Right atrium auricular region (tissue), 2 donors: ENCODE data around the gene TGM2. TPM values are rescaled to one million over a fixed set of nuclear protein-coding genes. Genes with fewer than 3 reads are reported as not detected.

ENCODE experiments used
- DNase-seq: peaks from one replicate; pipeline ENCODE4 v3.0.0-alpha.2; 2019; ENCODE audit warnings: low spot score
- H3K27ac ChIP-seq, 2 donors: fragments of 200-600 bp; sonication (generic); 1 replicate in 1 of 2; 2 replicates in 1 of 2; pipeline ENCODE4 v1.5.1; 2016 to 2019
- H3K27me3 ChIP-seq, 2 donors: fragments of 200-600 bp; sonication (generic); one replicate each; pipeline versions ENCODE4 v1.5.1 to v1.6.0; 2017 to 2019
- H3K36me3 ChIP-seq: fragments of 200-600 bp; sonication (generic); one replicate; pipeline ENCODE4 v1.5.1; 2016
- H3K4me1 ChIP-seq, 2 donors: fragments of 200-600 bp; sonication (generic); one replicate each; pipeline versions ENCODE4 v1.5.1 to v1.6.0; 2017 to 2019
- H3K4me3 ChIP-seq, 2 donors: fragments of 200-600 bp; sonication (generic); 1 replicate in 1 of 2; 2 replicates in 1 of 2; pipeline ENCODE4 v1.5.1; 2017 to 2019; ENCODE audit warnings: mild to moderate bottlenecking in 1 of 2, moderate library complexity in 1 of 2
- H3K9me3 ChIP-seq, 2 donors: fragments of 200-600 bp; sonication (generic); one replicate each; pipeline ENCODE4 v1.5.1; 2019
- CTCF ChIP-seq, 2 donors: fragments of 200-600 bp; sonication (generic); IDR thresholded peaks; one replicate each; pipeline ENCODE4 v1.5.1; 2019; ENCODE audit warnings: antibody characterized with exemption in 2 of 2
- total RNA-seq, 2 donors: library from RNA; depleted of rRNA; stranded (reverse); fragments of >200 nt; gene quantifications; one replicate each; pipeline ENCODE4 v1.1.0, GENCODE V29; 2016

Gene TGM2
- total RNA-seq, 2 donors from 2014 or later: 680 to 1,303 TPM

DNA sequence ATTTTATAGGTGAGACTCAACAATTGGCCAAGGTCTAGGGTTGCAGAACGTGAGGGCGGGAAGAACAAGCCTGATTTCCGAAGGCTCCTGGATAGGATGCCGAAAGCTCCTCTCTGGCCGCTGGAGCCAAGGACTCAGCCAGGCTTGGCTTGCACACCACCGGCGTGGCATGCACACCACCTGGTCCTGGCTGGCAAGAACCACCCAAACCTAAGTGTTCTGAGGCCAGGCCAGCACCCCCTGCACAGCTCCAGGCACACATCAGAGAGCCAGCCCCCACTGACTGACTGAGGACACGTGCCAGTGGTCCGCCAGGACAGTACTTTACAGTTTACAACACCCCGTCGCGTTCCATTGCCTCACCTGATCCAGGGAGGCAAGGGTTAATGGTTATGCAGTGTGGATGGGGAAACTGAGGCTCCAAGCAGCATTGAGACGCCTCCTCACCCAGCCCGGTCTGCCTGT is 414 bp downstream of the TGM2 start:
- Histone ChIP-seq H3K9me3 (no peaks in the 10 kb centered on the region), H3K27ac (peak overlapping the region; percentile 90 to 96), H3K36me3 (peaks cover 23% of the 10 kb centered on the region), H3K4me1 (peaks cover 0 to 72% of the 10 kb centered on the region in 2 donors), H3K4me3 (peak overlapping the region; percentile 59 to 66), H3K27me3 (no peaks in the 10 kb centered on the region)
- DNase-seq: no peak
- TF ChIP-seq CTCF (IDR thresholded peaks at IDR 0.05): no peak

DNA sequence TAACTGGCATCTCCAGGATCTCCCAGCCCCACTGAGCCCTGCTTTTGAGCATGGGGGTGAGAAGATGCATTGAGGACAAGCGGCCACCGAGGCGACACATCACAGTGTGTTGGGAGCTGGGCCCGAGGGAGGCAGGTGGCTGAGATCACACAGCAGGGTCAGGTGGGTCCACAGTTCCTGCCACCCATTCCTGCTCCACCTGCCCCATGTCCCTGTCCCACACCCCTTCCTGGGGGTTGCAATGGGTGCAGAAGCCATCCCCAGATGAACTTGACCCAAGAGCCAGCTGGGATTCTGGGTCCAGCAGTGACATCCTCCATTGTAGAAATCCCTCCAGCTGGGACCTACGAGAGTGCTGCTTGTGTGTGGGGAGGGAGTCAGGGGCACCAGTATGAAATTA is 1.0 kb downstream of the TGM2 start:
- Histone ChIP-seq H3K9me3 (no peaks in the 10 kb centered on the region), H3K4me1 (peaks cover 0 to 76% of the 10 kb centered on the region in 2 donors), H3K27ac (peak overlapping the region; percentile 90 to 96), H3K27me3 (no peaks in the 10 kb centered on the region), H3K36me3 (peaks cover 28% of the 10 kb centered on the region), H3K4me3 (peak overlapping the region; percentile 59 to 66)
- TF ChIP-seq CTCF (IDR thresholded peaks at IDR 0.05): no peak
- DNase-seq: no peak

DNA sequence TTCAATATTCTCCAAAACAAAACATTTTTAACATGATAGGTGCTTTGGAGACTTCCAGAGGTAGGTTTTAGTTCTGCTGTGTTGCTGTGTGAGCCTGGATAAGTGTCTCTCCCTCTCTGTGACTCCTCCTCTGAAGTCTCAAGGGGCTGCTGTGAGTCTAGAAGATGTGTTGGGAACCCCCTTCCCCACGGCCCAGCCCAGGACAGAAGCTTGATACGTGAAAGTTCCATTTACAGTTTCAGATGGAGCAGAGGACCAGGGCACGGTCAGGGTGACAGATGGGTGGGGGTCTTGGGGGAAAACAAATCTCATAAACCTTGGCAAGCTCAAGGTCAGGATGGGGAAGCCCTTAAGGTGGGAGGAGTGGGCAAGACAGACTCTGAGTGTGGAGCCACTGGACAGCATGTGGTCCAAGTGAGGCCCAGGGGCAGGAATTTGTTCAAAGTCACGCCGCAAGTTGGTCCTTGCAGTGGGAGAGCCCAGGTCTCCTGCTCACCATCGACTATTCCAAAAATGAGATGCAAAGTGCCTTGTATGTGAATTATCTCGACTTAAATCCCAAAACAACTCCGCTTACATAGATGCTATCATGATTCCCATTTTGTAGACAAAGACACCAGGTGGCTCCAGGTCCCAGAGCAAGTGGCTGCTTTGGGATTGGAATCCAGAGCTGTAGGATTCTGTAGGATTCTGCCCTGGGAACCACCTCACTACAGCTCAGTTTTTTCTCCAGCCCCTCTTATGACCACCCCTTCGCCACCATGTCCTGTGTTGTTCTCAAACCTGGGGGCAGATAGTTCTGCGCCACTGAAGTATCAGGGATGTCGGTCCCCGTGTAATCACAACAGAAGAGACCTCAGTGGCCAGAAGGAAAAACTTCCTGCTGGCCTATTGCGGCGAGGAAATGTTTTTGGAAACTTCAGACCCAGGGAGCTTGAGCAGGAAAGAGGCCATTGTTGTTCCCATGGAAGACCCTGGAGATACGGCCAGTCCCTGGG is 1.9 kb downstream of the TGM2 start:
- peaks cover 37% of the 10 kb centered on the region for H3K36me3 ChIP-seq
- H3K4me1 ChIP-seq: peaks cover 0 to 76% of the 10 kb centered on the region in 2 donors

GRCh38 chr20:38162149-38162548 is 2.9 kb downstream of the TGM2 start:
- H3K4me3 ChIP-seq: peak overlapping the region in 1 of 2 donors; percentile 66
- H3K4me1 ChIP-seq: peaks cover 0 to 78% of the 10 kb centered on the region in 2 donors
- H3K27me3 ChIP-seq: no peaks in the 10 kb centered on the region
- peaks cover 44% of the 10 kb centered on the region for H3K36me3 ChIP-seq
- H3K27ac ChIP-seq: peak overlapping the region; percentile 90 to 96
- DNase-seq: no peak
- no peaks in the 10 kb centered on the region for H3K9me3 ChIP-seq
- no peak for TF ChIP-seq CTCF (IDR thresholded peaks at IDR 0.05)

More for the DNA sequence above, 1.9 kb downstream of the TGM2 start:
- peak overlapping the region; percentile 59 to 66 for H3K4me3 ChIP-seq
- no peaks in the 10 kb centered on the region for H3K9me3 ChIP-seq
- no peak for TF ChIP-seq CTCF (IDR thresholded peaks at IDR 0.05)
- H3K27me3 ChIP-seq: no peaks in the 10 kb centered on the region
- DNase-seq: no peak
- peak overlapping the region; percentile 90 to 96 for H3K27ac ChIP-seq

DNA sequence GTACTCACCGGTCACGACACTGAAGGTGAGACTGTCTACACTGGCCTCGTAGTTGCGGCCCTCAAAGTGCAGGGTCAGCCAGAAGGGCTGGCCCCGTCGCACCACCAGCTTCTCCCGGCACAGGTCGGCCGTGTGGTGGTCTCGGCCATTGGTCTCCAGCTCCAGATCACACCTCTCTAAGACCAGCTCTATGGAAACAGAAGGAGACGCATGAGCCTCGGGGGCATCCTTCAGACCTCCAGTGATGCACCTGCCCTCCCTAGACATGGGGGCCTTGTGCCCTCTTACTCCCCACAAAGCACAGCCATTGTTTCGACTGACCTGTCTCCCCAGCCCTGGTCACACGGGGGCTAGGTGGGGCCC is 3.7 kb downstream of the TGM2 start:
- H3K27me3 ChIP-seq: no peaks in the 10 kb centered on the region
- TF ChIP-seq CTCF (IDR thresholded peaks at IDR 0.05): no peak
- H3K4me1 ChIP-seq: peaks cover 0 to 78% of the 10 kb centered on the region in 2 donors
- H3K4me3 ChIP-seq: no peak overlapping the region
- H3K27ac ChIP-seq: peak overlapping the region; percentile 90 to 96
- H3K36me3 ChIP-seq: peaks cover 48% of the 10 kb centered on the region
- H3K9me3 ChIP-seq: no peaks in the 10 kb centered on the region
- DNase-seq: no peak
